Measurements from ENCODE around the gene TP53I11.

The TP53I11 gene

DNA sequence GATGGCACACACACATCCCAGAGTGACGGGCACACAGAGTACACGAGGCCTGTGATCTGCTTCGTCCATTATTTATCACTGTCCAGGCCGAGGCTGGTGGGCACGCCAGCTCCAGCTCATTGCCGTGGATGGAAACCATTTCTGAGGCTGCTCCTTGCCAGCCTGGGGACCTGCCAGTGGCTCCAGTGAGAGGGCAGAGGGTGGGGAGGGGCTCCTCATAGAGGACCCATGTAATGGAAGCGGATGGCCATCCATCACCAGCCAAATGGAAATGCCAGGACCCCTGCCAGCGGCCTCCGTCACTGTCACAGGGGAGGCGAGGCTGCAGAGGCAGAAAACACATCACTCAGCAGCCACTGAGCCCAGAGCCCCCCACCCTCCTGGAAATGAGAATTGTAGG lies 35.7 kb downstream of the TP53I11 start:
- TF ChIP-seq GATA1 (IDR thresholded peaks at IDR 0.05; ENCODE audit: low read depth, low read length) = no peak
- no peak for TF ChIP-seq POLR2A (IDR thresholded peaks at IDR 0.05; ENCODE audit: low read length)
- no peak for DNase-seq

DNA sequence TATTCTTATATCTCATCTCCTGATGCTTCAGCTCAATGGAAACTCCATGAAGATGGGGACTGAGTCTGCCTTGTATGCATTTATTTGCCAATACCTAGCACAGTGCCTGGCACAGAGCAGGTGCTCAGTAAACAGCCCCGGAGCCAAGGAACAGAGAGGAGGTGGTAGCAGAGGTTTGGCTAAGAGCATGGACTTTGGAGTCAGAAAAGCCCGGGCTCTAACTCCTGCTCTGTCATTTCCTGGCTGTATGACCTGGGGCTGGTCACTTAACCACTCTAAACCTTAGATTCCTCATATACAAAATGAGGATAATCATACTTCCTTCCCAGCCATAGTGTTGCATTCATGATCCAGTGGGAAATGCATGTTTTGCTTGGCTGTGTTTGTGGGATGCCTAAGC lies 36.6 kb downstream of the TP53I11 start:
- DNase-seq = no peak
- TF ChIP-seq GATA1 (IDR thresholded peaks at IDR 0.05; ENCODE audit: low read depth, low read length) = no peak
- no peak for TF ChIP-seq POLR2A (IDR thresholded peaks at IDR 0.05; ENCODE audit: low read length)

DNA sequence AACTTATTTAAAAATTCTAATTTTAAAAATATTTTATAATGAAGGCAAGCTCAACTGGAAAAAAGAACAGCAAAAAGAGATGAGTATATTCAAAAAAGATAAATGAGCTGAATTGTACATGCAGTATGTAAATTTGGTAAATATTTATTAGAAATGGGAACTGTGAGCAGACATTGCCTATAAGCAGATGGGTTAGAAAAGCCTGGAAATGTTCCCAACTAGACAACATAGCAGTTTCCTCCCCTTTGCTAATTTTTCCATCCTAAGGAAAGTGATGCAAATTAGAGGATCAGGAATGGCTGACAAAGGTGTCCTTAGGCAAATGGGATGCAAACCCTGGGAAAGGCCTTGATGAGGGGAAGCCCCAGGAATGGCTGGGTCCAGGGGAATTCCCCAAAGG lies 37.2 kb downstream of the TP53I11 start:
- DNase-seq = no peak
- TF ChIP-seq GATA1 (IDR thresholded peaks at IDR 0.05; ENCODE audit: low read depth, low read length) = no peak
- no peak for TF ChIP-seq POLR2A (IDR thresholded peaks at IDR 0.05; ENCODE audit: low read length)

DNA sequence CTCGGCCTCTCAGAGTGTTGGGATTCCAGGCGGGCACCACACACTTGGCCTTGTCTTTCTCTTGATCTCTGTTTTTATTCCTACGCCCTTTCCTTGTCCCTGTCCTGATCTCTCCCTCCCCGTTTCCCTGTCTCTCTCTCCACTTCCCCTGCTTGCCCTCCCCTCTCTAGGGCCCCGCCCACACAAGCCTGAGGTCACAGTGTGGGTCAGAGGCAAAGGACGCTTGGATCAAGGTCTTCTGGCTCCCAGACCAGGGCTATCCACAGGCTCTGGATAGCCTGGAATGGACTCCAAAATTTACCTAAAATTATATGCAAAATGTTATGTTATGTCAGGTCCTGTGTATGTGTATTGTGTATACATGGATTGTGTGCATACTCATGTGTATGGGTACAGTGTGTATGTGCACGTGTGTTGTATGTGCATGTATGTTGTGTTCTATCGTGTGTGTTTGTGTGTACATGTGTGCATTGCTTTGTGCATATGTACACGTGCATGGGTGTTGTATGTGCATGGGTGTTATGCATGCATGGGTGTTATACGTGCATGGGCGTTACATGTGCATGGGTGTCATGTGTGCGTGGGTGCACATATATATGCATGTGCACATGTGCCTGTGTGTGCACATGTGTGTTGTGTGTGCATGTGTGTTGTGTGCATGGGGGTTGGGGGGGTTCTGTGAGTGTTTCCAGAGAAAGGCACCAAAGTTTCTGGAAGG lies 38.3 kb downstream of the TP53I11 start:
- TF ChIP-seq POLR2A (IDR thresholded peaks at IDR 0.05; ENCODE audit: low read length) (no peak), GATA1 (IDR thresholded peaks at IDR 0.05; ENCODE audit: low read depth, low read length) (no peak)
- DNase-seq = no peak

DNA sequence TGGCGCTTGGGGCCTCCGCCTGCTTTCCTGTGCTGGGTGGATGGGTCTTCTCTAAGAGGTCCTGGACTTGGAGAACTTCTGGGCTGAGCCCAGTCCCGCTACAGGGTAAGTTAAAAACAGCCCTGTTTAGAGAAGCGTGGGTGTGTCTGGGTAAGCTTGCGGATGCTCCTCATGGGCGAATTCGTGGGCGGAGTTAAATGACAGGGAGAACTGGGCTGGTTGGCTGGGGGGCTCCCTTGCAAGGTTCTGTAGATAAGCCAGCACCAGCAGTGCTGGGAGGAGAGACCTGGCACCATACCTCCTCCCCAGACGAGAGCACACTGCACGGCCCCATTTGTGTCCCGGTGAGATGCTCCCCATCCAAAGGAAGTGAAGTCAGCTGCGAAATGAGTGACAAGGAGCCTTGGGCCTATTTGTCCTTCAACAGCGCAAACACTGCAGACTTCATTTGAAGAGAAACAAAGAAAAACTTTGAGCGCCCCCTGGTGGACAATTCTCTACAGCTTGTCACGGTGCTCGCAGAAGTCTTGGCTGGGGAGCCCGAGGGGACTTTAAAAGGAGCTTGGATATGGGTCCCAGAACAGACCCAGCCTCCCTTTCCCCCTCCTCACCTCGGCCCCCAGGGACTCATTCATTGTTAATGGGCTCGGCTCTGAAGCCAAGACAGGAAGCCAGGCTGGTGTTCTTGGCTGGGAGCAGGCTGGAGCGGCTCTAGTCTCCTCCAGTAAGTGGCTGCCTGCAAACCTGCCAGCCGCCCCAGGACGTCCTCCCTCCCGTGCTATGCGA lies 39.5 kb downstream of the TP53I11 start:
- peak; percentile 81 to 89 for DNase-seq
- TF ChIP-seq GATA1 (IDR thresholded peaks at IDR 0.05; ENCODE audit: low read depth, low read length) (no peak), POLR2A (IDR thresholded peaks at IDR 0.05; ENCODE audit: low read length) (no peak)

DNA sequence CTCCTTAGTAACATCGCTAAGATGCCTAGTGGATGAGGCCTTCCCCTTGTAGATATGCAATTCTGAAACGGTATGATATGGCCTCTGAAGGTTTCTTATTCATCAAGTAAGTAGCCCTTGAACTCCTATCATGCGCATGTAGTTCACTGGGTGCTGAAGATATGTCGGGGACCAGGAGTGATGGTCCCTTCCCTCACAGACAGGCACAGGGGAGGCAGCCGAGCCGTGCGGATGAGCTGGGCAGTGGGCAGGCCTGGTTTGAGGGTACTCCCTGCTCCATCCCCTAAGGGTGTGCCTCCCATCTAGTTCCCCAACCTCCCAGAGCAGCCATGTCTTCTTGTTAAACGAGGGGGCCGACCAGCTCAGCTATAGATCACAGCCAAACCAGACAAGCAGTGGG lies 40.1 kb downstream of the TP53I11 start:
- no peak for TF ChIP-seq POLR2A (IDR thresholded peaks at IDR 0.05; ENCODE audit: low read length)
- no peak for TF ChIP-seq GATA1 (IDR thresholded peaks at IDR 0.05; ENCODE audit: low read depth, low read length)
- no peak for DNase-seq

DNA sequence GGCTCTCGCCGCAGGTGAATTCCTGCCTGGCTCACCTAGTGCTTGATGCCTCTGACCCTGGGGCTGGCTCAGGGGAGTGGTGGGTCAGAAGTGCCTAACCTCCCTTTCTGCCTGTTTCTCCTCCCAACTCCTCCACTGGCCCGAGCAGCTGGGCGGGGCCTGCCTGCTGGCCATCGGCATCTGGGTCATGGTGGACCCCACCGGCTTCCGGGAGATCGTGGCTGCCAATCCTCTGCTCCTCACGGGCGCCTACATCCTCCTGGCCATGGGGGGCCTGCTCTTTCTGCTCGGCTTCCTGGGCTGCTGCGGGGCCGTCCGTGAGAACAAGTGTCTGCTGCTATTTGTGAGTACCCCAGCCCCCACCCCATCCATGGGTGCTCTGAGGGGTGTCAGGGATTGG lies 41.1 kb downstream of the TP53I11 start:
- TF ChIP-seq POLR2A (IDR thresholded peaks at IDR 0.05; ENCODE audit: low read length) = no peak
- no peak for TF ChIP-seq GATA1 (IDR thresholded peaks at IDR 0.05; ENCODE audit: low read depth, low read length)

DNA sequence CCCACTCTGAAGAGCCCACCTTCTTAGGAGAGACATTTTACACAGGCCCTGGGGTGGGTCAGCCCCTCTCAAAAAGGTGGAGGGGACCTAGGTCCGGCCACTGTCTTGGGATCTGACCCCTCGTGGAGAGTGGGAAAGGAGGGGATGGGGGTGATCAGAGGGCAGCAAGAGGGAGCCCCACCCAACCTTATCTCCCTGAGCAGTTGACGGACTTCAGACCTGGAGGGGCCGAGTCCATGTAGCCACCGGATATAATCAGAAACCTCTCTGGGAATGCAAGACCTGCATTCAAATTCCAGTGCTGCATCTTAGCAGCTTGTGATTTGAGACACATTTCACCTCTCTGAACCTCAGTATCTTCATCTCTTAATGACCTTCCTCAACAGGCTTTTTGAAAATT lies 44.0 kb downstream of the TP53I11 start:
- TF ChIP-seq POLR2A (IDR thresholded peaks at IDR 0.05; ENCODE audit: low read length) = no peak
- TF ChIP-seq GATA1 (IDR thresholded peaks at IDR 0.05; ENCODE audit: low read depth, low read length) = no peak
- peak; percentile 39 to 51 for DNase-seq

More for the DNA sequence above, 41.1 kb downstream of the TP53I11 start:
- no peak for DNase-seq

DNA sequence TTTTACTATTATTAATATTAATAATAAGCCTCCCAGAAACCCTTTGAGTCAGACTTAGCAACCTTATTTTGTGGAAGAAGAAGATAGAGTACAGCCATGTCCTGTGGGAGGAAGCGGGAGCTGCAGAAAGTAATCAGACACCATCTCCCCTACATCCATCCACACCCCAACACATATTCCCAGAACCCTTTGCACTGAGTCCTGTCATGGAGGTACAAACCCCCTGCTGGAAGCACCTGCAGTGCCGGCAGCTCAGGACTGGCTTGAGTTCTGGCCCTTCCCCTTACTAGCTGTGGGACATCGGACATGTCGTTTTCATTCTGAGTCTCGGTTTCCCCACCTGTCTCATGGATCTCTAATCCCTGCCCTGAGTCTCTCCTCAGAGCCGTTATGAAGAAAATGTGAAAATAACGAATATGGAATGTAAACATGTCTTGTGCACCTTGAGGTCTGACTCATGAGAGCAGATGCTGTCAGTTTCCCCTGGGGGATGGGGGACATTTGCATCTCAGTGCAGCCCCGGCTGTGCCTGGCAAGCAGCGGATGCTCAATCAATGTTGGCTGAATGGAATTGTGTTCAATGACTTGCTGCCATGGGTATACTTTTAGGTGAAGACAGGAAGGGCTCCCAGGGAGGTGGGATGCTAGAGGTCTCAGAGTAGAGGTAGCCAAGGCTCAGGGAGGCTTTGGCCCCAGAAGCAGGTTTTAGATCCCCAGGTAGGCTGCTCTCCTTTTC lies 45.4 kb downstream of the TP53I11 start:
- TF ChIP-seq POLR2A (IDR thresholded peaks at IDR 0.05; ENCODE audit: low read length) (no peak), GATA1 (IDR thresholded peaks at IDR 0.05; ENCODE audit: low read depth, low read length) (no peak)
- no peak for DNase-seq

DNA sequence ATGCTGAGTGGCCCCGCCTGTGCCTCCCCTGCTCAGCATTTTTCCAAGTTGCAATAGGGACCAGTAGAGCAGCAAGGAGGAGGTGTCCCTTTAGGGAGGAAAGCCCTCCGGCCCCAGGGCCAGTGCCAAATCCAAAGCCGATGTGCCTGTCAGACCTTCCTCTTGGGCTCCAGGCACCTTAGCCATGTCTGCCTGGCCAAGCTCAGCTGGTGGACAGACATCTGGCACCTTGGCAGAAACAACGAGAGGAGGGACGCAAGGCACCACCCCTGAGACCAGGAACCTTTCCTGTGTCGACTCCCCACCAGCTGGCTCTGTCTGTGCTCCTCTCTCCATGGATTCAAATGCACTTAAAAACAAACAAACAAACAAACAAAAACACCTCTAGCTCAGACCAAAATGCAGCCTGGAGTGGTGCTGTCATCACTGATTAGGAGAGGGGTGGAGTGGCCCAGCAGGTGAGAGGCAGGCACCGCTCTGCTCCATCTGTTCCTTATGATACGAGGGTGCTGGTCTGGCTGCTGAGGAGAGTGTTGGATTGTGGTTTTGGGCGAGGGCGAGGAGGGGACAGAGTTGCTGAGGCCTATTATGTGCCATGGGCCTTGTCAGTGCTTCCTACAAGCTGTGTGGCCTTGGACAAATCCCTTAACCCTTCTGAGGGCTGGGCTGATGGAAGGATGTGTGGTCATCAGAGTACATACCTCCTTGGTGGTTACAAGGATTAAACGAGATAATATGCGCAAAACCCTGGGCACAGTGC lies 46.2 kb downstream of the TP53I11 start:
- peak; percentile 6 to 34 for DNase-seq

DNA sequence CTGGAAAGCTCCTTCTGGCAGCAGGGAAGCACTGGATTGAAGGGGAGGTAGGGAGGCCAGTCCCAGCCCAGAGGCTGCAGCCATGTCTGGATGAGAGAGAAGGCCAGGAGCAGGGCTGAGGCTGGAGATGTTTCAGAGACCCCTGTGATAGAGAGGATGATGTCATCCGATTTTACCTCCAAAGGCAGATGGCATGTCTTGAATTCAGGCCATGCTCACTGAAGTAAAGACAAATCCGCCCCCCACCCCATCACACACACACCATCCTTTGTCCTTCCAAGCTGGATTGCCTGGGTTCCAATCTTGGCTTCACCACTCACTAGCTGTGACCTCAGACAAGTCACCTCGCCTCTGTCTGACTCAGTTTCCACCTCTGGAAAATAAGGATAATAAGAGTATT lies 47.2 kb downstream of the TP53I11 start:
- DNase-seq = no peak
- no peak for TF ChIP-seq GATA1 (IDR thresholded peaks at IDR 0.05; ENCODE audit: low read depth, low read length)
- no peak for TF ChIP-seq POLR2A (IDR thresholded peaks at IDR 0.05; ENCODE audit: low read length)

More for the DNA sequence above, 46.2 kb downstream of the TP53I11 start:
- TF ChIP-seq POLR2A (IDR thresholded peaks at IDR 0.05; ENCODE audit: low read length) (no peak), GATA1 (IDR thresholded peaks at IDR 0.05; ENCODE audit: low read depth, low read length) (no peak)

DNA sequence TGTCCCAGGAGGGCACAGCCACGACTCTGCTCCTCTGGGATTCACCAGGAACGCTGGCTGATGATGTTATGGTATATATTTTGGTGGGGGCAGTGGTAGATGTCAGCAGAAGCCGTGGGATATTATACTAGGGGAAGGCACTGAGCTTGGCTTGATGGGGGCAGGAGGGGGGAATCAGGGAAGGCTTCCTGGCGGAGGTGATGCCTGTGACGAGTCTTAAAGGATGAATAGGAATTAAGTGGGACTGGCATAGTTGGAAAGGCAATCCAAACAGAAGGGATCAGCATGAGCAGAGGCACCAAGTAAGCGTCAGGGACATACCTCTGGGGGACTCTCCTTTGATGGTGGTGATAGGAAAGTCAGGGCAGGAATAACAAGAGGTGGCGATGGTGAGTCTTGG lies 47.6 kb downstream of the TP53I11 start:
- TF ChIP-seq GATA1 (IDR thresholded peaks at IDR 0.05; ENCODE audit: low read depth, low read length) (no peak), POLR2A (IDR thresholded peaks at IDR 0.05; ENCODE audit: low read length) (no peak)
- DNase-seq = no peak

DNA sequence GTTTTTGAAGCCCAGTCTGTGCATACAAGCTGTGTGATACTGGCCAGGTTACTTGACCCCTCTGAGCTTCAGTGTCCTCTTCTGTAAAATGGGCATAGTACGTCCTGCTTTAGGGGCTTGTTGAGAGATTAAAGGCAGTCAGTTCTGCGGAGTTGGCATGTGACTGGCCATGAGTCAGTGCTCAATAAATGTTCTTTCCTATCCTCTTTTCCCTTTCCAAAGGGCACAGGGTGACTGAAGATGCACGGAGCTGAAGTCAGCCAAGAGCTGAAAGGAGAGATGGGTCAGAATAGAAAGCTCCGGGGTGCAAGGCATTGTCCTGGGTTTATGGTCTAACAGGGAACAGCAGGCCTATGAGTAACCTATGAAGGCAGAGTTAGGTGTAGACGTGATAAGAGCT lies 48.9 kb downstream of the TP53I11 start:
- DNase-seq = no peak
- TF ChIP-seq GATA1 (IDR thresholded peaks at IDR 0.05; ENCODE audit: low read depth, low read length) (no peak), POLR2A (IDR thresholded peaks at IDR 0.05; ENCODE audit: low read length) (no peak)
